Upper lobe of left lung (tissue), 6 donors: ENCODE results near the gene CA4. TPM values are rescaled to one million over a fixed set of nuclear protein-coding genes. Genes with fewer than 3 reads are reported as not detected.

Source experiments
- ATAC-seq, 2 donors: fragments of 200-7000 bp; cut with Tn5 transposase; one replicate each; pipeline ENCODE4 v1.9.1; 2022; ENCODE audit warnings: mild to moderate bottlenecking in 2 of 2, moderate library complexity in 2 of 2; ENCODE audit not compliant: low FRiP score in 2 of 2
- DNase-seq, 2 donors: peaks; one replicate each; pipeline ENCODE4 v3.0.0-alpha.2; 2019 to 2020
- H3K27ac ChIP-seq, 4 donors: fragments of 200-600 bp; sonication (generic); one replicate each; pipeline ENCODE4 v1.5.1; 2016 to 2019
- H3K27me3 ChIP-seq, 4 donors: fragments of 200-600 bp; sonication (generic); one replicate each; pipeline ENCODE4 v1.5.1; 2017 to 2019
- H3K36me3 ChIP-seq, 4 donors: fragments of 200-600 bp; sonication (generic); one replicate each; pipeline ENCODE4 v1.5.1; 2016 to 2019
- H3K4me1 ChIP-seq, 4 donors: fragments of 200-600 bp; sonication (generic); one replicate each; pipeline ENCODE4 v1.5.1; 2018 to 2019
- H3K4me3 ChIP-seq, 4 donors: fragments of 200-600 bp; sonication (generic); one replicate each; pipeline ENCODE4 v1.5.1; 2017 to 2019; ENCODE audit warnings: mild to moderate bottlenecking in 2 of 4, moderate library complexity in 1 of 4
- H3K9me3 ChIP-seq, 4 donors: fragments of 200-600 bp; sonication (generic); one replicate each; pipeline ENCODE4 v1.5.1; 2018 to 2019
- CTCF ChIP-seq, 6 experiments: fragments of 450-650 bp in 4 of 6; fragments of 200-600 bp in 2 of 6; sonication (generic) in 2 of 6; IDR thresholded peaks; one replicate each; pipeline ENCODE4 v1.5.1; 2016 to 2019; ENCODE audit warnings: antibody characterized with exemption in 6 of 6
- EP300 ChIP-seq, 4 donors: sonication (generic); formaldehyde crosslinking; IDR thresholded peaks; one replicate each; pipeline ENCODE4 v1.5.1; 2017; ENCODE audit warnings: antibody characterized with exemption in 4 of 4, control low read depth in 2 of 4
- POLR2A ChIP-seq, 4 donors: fragments of 450-650 bp; IDR thresholded peaks; one replicate each; pipeline ENCODE4 v1.5.1; 2016 to 2017; ENCODE audit warnings: antibody characterized with exemption in 4 of 4, mild to moderate bottlenecking in 2 of 4
- POLR2AphosphoS5 ChIP-seq, 2 donors: sonication (generic); formaldehyde crosslinking; IDR thresholded peaks; one replicate each; pipeline ENCODE4 v1.5.1; 2017; ENCODE audit warnings: antibody characterized with exemption in 2 of 2
- WGBS, 2 donors: methylation state at CpG; one replicate each; pipeline ENCODE4 v1.1.5; 2017 to 2018; 5-methylcytosine and 5-hydroxymethylcytosine counted together
- total RNA-seq, 6 donors: library from RNA; depleted of rRNA in 4 of 6; stranded (reverse); fragments of >200 nt in 4 of 6; gene quantifications; one replicate each; pipeline versions ENCODE4 v1.1.0 to v1.2.1, GENCODE V29; 2016 to 2021
- donor health status: DM: no; HTN: no; CAD: no; lungs with moderate emphysema.
- donor health status: DM: no; HTN: yes; CAD: no; lungs with severe emphysema.

The CA4 gene
- total RNA-seq, 6 donors from 2014 or later, result 7.3 to 102 (median 45.5) TPM

GRCh38 chr17:60164697-60165096, 14.9 kb downstream of the CA4 start:
- DNase-seq (no peak), ATAC-seq (no peak)
- peaks cover 45 to 68% (median 58%) of the 10 kb centered on the region in 4 donors for H3K4me1 ChIP-seq
- no peaks in the 10 kb centered on the region for H3K36me3 ChIP-seq
- peak overlapping the region; percentile 43 to 87 (median 68) for H3K27ac ChIP-seq
- WGBS, 2 donors, result 53 to 66% methylated on average over 5 of the region's 5 CpGs
- no peaks in the 10 kb centered on the region for H3K27me3 ChIP-seq
- H3K4me3 ChIP-seq, result no peak overlapping the region
- TF ChIP-seq EP300 (IDR thresholded peaks at IDR 0.05), result no peak
- no peak for TF ChIP-seq POLR2A (IDR thresholded peaks at IDR 0.05)
- no peak for TF ChIP-seq POLR2AphosphoS5 (IDR thresholded peaks at IDR 0.05)
- TF ChIP-seq CTCF (IDR thresholded peaks at IDR 0.05), result no peak
- no peaks in the 10 kb centered on the region for H3K9me3 ChIP-seq

GRCh38 chr17:60165223-60165622, 15.4 kb downstream of the CA4 start:
- DNase-seq (no peak), ATAC-seq (no peak)
- no peak overlapping the region for H3K4me3 ChIP-seq
- H3K27me3 ChIP-seq, result no peaks in the 10 kb centered on the region
- no peaks in the 10 kb centered on the region for H3K36me3 ChIP-seq
- peaks cover 50 to 69% (median 61%) of the 10 kb centered on the region in 4 donors for H3K4me1 ChIP-seq
- 62 to 73% methylated on average over 4 to 5 of the region's 5 CpGs for WGBS, 2 donors
- H3K9me3 ChIP-seq, result no peaks in the 10 kb centered on the region
- TF ChIP-seq EP300 (IDR thresholded peaks at IDR 0.05) (no peak), POLR2A (IDR thresholded peaks at IDR 0.05) (no peak), POLR2AphosphoS5 (IDR thresholded peaks at IDR 0.05) (no peak)
- peak overlapping the region; percentile 43 to 87 (median 68) for H3K27ac ChIP-seq

- TF ChIP-seq POLR2A (IDR thresholded peaks at IDR 0.05), result no peak
- peak in 1 of 4 donors; percentile 12 for TF ChIP-seq EP300 (IDR thresholded peaks at IDR 0.05)
- TF ChIP-seq POLR2AphosphoS5 (IDR thresholded peaks at IDR 0.05), result peak in 1 of 2 donors; percentile 61
- no peak for TF ChIP-seq CTCF (IDR thresholded peaks at IDR 0.05)
- no peak for DNase-seq
- no peaks in the 10 kb centered on the region for H3K27me3 ChIP-seq
- H3K27ac ChIP-seq, result peak overlapping the region in 3 of 4 donors; percentile 67 to 87 (median 70)
- ATAC-seq, result no peak
- no peaks in the 10 kb centered on the region for H3K36me3 ChIP-seq
- no peaks in the 10 kb centered on the region for H3K9me3 ChIP-seq
- no peak overlapping the region for H3K4me3 ChIP-seq
- 49 to 59% methylated on average over 5 of the region's 5 CpGs for WGBS, 2 donors
- peaks cover 55 to 70% (median 62%) of the 10 kb centered on the region in 4 donors for H3K4me1 ChIP-seq
Observed at GRCh38 chr17:60165971-60166370, 16.2 kb downstream of the CA4 start.

GRCh38 chr17:60167065-60167741, 17.4 kb downstream of the CA4 start:
- Histone ChIP-seq H3K27me3 (no peaks in the 10 kb centered on the region), H3K36me3 (no peaks in the 10 kb centered on the region), H3K27ac (peak overlapping the region in 3 of 4 donors; percentile 22 to 67 (median 58)), H3K9me3 (no peaks in the 10 kb centered on the region), H3K4me3 (no peak overlapping the region), H3K4me1 (peaks cover 53 to 65% (median 58%) of the 10 kb centered on the region in 4 donors)
- no peak for ATAC-seq
- TF ChIP-seq POLR2AphosphoS5 (IDR thresholded peaks at IDR 0.05) (peak in 1 of 2 donors; percentile 27), CTCF (IDR thresholded peaks at IDR 0.05) (no peak)
- WGBS, 2 donors, result 53 to 57% methylated on average over 9 to 11 of the region's 11 CpGs
- DNase-seq, result no peak

- peak overlapping the region in 3 of 4 donors; percentile 43 to 85 (median 74) for H3K27ac ChIP-seq
Observed at GRCh38 chr17:60168654-60169053, 18.9 kb downstream of the CA4 start.

More at GRCh38 chr17:60168654-60169053, 18.9 kb downstream of the CA4 start:
- WGBS, 2 donors, result 66 to 89% methylated on average over 6 to 7 of the region's 7 CpGs
- Histone ChIP-seq H3K27me3 (no peaks in the 10 kb centered on the region), H3K36me3 (no peaks in the 10 kb centered on the region), H3K4me3 (no peak overlapping the region), H3K4me1 (peaks cover 46 to 56% (median 50%) of the 10 kb centered on the region in 4 donors), H3K9me3 (no peaks in the 10 kb centered on the region)
- TF ChIP-seq POLR2AphosphoS5 (IDR thresholded peaks at IDR 0.05), result no peak
- no peak for TF ChIP-seq POLR2A (IDR thresholded peaks at IDR 0.05)
- TF ChIP-seq EP300 (IDR thresholded peaks at IDR 0.05), result no peak
- no peak for ATAC-seq
- DNase-seq, result no peak
